LNCaP clone FGC (cell line): ENCODE results near the gene APOA1.

ENCODE experiments used
- DNase-seq: peaks from one replicate; pipeline ENCODE4 v3.0.0-alpha.2; 2011; ENCODE audit warnings: low read depth
- H3K4me3 ChIP-seq: 2 replicates; pipeline ENCODE4 v1.5.1; 2011; ENCODE audit warnings: mild to moderate bottlenecking, low read depth, low read length, control low read depth
- TF ChIP-seq, protein P1 (sequence below): IDR thresholded peaks from 2 replicates; pipeline ENCODE4 v1.5.1; 2012; ENCODE audit warnings: mild to moderate bottlenecking; ENCODE audit not compliant: control insufficient read depth, insufficient read depth; ENCODE audit errors: extremely low read depth

APOA1 gene

DNA sequence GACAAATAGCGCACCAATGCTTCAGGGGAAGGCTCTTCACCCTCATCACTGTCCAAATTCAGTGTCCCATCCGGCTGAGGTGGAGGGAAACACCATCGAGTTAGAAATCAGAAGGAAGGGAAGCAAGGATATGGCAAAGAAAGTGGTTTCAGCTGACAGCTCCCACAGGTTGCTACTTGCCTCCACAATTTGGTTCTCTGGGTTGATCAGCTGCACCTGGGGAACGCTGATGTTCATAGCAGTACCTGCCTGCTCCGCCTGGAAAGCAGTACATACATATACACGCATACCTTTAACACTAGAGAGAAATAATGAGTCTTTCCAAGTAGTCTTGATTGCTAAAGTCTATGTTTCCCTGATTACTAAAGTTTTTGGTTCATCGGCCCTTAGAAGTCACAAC is 37.8 kb upstream of the APOA1 start:
- no peak for DNase-seq
- TF ChIP-seq, protein P1, sequence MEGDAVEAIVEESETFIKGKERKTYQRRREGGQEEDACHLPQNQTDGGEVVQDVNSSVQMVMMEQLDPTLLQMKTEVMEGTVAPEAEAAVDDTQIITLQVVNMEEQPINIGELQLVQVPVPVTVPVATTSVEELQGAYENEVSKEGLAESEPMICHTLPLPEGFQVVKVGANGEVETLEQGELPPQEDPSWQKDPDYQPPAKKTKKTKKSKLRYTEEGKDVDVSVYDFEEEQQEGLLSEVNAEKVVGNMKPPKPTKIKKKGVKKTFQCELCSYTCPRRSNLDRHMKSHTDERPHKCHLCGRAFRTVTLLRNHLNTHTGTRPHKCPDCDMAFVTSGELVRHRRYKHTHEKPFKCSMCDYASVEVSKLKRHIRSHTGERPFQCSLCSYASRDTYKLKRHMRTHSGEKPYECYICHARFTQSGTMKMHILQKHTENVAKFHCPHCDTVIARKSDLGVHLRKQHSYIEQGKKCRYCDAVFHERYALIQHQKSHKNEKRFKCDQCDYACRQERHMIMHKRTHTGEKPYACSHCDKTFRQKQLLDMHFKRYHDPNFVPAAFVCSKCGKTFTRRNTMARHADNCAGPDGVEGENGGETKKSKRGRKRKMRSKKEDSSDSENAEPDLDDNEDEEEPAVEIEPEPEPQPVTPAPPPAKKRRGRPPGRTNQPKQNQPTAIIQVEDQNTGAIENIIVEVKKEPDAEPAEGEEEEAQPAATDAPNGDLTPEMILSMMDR = no peak
- no peak overlapping the region for H3K4me3 ChIP-seq

DNA sequence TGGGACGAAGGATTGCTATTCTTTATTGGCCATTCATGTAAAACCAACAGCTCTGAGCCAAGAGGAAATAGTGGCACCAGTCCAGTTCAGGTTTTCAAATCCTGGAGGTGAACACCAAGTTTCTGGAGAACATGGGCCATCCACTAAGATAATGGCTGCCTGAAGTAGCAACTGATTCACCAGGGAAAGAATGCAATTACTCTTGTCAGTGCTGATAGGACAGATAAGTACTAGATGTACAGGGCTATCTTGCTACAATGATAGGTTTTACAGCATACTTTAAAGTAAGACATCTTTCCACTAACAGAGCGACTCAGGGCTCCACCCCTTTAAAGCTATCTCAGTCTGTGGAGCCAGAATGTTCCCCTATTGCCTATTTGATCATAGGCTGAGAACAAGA is 36.8 kb upstream of the APOA1 start:
- DNase-seq = peak; percentile 46
- H3K4me3 ChIP-seq = no peak overlapping the region
- TF ChIP-seq, protein P1 = no peak

DNA sequence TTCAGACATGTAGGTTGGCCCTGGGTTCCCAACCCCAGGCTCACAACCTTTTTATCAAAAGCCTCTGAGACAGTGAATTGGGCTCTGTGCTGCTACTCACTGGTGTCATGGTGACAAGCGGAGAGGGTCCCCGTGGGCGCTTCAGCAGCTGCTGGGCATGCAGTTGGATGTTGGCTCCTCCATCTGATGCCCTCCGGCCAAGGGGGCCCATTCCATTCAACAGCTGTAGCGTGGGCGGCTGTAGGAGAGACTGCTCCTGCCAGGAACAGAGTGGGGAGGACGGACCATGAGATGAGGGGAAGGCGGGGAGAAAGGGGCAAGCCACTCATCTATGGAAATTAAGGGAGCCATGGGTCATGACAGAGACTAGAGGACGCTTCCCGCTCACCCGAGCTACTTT is 36.0 kb upstream of the APOA1 start:
- TF ChIP-seq, protein P1 = no peak
- no peak for DNase-seq
- no peak overlapping the region for H3K4me3 ChIP-seq

DNA sequence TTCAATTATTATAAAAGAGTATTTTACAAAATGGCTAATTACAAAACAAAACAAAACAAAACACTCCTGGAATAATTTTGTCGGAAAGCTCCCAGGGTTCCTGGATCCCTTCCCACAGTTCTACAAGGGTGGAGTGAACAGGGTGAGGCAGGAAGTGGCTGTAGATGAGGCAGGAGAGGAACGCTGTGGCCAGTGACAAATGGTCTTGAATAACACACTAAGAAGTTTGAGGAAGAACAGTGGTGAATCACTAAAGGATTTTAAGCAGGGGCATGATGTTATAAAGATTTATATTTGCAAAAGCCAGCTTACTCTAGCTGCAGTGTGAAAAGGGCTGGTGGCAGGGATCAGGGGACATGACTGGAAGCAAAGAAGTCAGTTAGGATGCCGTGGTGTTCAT is 33.8 kb upstream of the APOA1 start:
- DNase-seq = no peak
- TF ChIP-seq, protein P1 = no peak
- no peak overlapping the region for H3K4me3 ChIP-seq

DNA sequence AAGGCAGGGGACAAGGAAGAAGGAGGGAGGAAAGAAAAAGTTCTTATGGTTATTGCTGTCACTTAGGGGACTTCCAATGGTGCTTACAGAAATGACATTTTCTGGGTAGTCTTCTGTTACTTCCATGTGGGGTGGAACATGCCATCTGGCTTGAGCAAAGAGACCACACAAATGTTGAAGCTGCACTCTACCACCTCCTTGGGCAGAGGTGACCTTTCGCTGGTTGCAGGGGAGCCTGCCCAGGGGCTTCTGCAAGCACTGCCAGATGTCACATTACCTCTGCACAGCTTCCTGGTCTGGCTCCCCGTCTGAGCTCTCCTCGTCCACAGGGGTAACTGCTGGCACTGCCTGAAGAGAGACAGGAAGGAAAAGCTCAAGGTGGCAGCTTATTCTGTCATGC is 32.6 kb upstream of the APOA1 start:
- TF ChIP-seq, protein P1 = no peak
- DNase-seq = no peak
- no peak overlapping the region for H3K4me3 ChIP-seq

DNA sequence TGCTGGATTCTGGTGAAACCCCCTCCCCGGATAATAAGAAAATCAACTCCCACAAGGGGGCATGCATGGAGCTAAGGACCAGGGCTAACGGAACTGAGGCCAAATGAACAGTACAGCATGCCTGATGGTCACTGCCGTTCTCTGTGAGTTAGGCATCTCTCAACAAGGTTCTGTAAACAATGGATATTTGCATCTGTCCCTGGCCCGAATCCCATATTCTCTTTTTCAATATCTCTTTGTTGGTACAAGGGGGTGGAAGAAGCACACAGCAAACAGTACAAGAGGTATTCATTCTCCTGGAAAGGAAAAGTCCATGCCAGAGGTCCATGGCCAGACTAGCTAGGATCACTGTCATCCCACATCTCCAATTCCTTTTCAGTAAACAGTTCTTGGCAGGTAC is 32.2 kb upstream of the APOA1 start:
- H3K4me3 ChIP-seq = no peak overlapping the region
- TF ChIP-seq, protein P1 = no peak
- peak; percentile 89 for DNase-seq

DNA sequence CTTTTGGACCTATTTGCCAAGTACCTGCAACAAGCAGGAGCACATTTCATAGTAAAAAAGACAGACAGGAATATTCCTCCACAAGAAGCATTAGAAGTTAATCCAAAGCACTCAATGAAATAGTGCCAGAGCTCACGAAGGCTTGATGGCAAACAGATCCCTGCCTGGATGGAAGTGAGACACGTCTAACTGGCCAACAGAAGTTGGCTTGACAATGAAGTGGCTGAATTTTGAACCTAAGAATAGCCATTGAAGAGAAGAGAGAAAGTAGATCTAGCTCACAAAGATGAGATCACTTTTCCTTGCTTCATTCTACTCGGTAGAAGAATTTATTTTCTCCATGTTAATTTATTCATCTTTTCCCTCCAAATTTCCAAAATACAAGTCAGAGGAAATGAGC is 30.6 kb upstream of the APOA1 start:
- H3K4me3 ChIP-seq = no peak overlapping the region
- DNase-seq = no peak
- TF ChIP-seq, protein P1 = no peak
